SHP77 treated with DMSO at 0.1 percent for 48 hours (cell line): ENCODE data around the gene BHLHE23.
A peak's percentile ranks its signal among the peaks of the same experiment; 100 is the strongest.

ENCODE experiments used
- DNase-seq: peaks from one replicate; lab custom pipeline; 2025; lab: John Stamatoyannopoulos, UW

Gene BHLHE23

GRCh38 chr20:62960446-62961309, 46.1 kb downstream of the BHLHE23 start:
- DNase-seq, result peak; percentile 94

DNA sequence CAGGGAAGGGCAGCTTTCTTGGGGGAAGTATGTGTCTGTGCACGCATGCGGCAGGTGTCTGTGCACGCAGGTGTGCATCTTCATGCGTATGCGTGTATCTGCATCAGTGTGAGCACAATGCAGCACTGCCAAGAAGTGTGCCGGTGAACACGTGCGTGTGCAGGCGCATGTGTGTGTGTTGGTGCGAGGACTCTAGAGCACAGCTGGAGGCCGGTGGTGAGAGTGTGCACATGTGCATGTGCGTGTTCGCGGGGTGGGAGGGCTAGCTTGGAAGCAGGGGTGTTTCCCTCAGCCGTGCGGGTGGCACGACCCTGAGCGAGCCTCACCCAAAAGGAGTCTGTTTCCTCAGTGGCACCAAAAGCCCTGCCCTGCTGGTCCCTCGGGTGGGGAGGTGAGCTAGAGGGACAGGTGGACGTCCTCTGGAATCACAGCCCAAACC, 46.7 kb downstream of the BHLHE23 start:
- DNase-seq, result no peak

- no peak for DNase-seq
Measured at GRCh38 chr20:62959101-62959971, 47.4 kb downstream of the BHLHE23 start.

GRCh38 chr20:62958388-62959100, 48.2 kb downstream of the BHLHE23 start:
- DNase-seq, result no peak

DNA sequence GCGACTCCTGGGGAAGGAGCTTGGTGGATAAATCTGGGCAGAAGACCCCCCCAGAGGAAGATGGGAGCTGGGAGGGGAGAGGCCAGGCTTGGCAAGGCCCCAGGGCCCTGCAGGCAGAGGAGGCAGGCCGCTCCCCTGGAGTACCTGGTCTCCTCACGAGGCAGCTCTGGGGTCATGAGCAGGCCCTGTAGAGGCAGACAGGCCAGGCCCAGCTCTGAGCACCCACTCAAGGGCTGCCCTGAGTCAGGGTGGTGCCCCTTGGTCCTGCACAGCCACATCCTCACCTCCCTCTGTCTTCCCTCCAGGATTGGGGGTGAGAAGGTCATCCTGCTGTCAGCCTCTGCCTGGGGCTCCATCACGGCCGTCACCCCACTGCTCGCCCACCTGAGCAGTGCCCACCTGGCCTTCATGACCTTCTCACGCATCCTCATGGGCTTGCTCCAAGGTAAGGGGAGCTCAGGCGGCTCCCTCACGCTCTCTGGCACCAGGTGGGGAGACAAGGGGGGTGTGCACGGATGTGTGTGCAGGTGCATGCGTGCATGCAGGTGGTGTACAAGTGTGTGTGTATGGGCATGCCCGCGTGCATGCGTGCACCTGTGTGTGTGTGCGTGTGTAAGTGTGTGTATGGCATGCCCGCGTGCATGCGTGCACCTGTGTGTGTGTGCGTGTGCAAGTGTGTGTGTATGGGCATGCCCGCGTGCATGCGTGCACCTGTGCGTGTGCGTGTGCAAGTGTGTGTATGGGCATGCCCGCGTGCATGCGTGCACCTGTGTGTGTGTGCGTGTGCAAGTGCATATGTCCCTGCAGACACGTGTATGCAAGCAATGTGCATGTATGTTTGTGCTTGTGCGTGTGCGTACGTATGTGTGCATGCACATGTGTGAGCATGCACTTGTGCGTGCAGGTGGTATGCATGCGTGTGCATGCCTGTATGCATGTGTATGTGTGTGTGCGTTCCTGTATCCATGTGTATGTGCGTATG, 49.3 kb downstream of the BHLHE23 start:
- DNase-seq, result no peak

GRCh38 chr20:62956387-62957135, 50.2 kb downstream of the BHLHE23 start:
- no peak for DNase-seq
